ENCODE data around the gene GABRB2. TPM values are rescaled to one million over a fixed set of nuclear protein-coding genes. Genes with fewer than 3 reads are reported as not detected.

Gene GABRB2
- total RNA-seq, 1 experiment from 2014 or later: not detected

DNA sequence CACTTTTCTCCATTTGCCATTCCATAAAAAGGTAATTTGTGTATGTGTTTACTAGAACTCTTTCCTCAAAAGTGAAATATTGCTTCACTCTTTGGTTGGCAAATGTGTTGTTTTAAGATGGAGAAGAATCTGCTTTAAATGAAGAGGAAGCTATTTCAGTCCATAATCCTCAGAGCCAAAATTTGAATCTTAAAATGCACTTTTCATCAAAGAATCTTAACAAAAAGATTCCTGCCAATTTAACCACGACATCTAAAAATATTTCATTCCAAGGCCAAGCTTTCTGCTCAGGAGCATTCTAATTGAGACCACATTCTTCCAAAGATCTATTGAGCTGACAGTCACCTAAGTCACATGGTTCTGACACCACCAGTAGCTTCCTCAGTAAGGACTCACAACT, 7.5 kb downstream of the GABRB2 start:
- H3K4me1 ChIP-seq (ENCODE audit: control insufficient read depth, insufficient read depth, low read length): no peaks in the 10 kb centered on the region
- ChIA-PET POLR2A (no interaction called here), CTCF (no interaction called here)
- H3K36me3 ChIP-seq (ENCODE audit: control insufficient read depth, insufficient read depth, low read length): no peaks in the 10 kb centered on the region
- 0 out of 2 replicates have a peak, but pooled peaks cover 4% of the 10 kb centered on the region for H3K27me3 ChIP-seq (ENCODE audit: control insufficient read depth, insufficient read depth, low read length)
- H3K27ac ChIP-seq (ENCODE audit: low read length): no peak overlapping the region
- no peak overlapping the region for H3K4me3 ChIP-seq (ENCODE audit: low read depth in 2 of 2, low read length in 2 of 2)
- ATAC-seq: no peak
- no peak for DNase-seq (ENCODE audit: low read depth, low spot score)
- intact Hi-C loops (cut with micrococcal nuclease; ENCODE audit: unreplicated experiment): no loop called here
- H3K9me3 ChIP-seq (ENCODE audit: control insufficient read depth, insufficient read depth, low read depth, low read length): no peaks in the 10 kb centered on the region
- in situ Hi-C loops (cut with HindIII; ENCODE audit: low pct_unique_long_range_greater_than_20kb, low sequenced_read_pairs): no loop called here
- BruUV-seq (replicated peaks): no TSS peak
- TF ChIP-seq POLR2AphosphoS5 (IDR thresholded peaks at IDR 0.05; ENCODE audit: low read depth, low read length) (no peak), TCF7L2 (IDR thresholded peaks at IDR 0.05; ENCODE audit: low read depth, low read length) (no peak), SIN3A (IDR thresholded peaks at IDR 0.05; ENCODE audit: borderline replicate concordance, insufficient read depth, low read depth, low read length) (no peak)
- TF ChIP-seq, protein P1, sequence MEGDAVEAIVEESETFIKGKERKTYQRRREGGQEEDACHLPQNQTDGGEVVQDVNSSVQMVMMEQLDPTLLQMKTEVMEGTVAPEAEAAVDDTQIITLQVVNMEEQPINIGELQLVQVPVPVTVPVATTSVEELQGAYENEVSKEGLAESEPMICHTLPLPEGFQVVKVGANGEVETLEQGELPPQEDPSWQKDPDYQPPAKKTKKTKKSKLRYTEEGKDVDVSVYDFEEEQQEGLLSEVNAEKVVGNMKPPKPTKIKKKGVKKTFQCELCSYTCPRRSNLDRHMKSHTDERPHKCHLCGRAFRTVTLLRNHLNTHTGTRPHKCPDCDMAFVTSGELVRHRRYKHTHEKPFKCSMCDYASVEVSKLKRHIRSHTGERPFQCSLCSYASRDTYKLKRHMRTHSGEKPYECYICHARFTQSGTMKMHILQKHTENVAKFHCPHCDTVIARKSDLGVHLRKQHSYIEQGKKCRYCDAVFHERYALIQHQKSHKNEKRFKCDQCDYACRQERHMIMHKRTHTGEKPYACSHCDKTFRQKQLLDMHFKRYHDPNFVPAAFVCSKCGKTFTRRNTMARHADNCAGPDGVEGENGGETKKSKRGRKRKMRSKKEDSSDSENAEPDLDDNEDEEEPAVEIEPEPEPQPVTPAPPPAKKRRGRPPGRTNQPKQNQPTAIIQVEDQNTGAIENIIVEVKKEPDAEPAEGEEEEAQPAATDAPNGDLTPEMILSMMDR (IDR thresholded peaks at IDR 0.05): no peak
- TF ChIP-seq, protein P2, sequence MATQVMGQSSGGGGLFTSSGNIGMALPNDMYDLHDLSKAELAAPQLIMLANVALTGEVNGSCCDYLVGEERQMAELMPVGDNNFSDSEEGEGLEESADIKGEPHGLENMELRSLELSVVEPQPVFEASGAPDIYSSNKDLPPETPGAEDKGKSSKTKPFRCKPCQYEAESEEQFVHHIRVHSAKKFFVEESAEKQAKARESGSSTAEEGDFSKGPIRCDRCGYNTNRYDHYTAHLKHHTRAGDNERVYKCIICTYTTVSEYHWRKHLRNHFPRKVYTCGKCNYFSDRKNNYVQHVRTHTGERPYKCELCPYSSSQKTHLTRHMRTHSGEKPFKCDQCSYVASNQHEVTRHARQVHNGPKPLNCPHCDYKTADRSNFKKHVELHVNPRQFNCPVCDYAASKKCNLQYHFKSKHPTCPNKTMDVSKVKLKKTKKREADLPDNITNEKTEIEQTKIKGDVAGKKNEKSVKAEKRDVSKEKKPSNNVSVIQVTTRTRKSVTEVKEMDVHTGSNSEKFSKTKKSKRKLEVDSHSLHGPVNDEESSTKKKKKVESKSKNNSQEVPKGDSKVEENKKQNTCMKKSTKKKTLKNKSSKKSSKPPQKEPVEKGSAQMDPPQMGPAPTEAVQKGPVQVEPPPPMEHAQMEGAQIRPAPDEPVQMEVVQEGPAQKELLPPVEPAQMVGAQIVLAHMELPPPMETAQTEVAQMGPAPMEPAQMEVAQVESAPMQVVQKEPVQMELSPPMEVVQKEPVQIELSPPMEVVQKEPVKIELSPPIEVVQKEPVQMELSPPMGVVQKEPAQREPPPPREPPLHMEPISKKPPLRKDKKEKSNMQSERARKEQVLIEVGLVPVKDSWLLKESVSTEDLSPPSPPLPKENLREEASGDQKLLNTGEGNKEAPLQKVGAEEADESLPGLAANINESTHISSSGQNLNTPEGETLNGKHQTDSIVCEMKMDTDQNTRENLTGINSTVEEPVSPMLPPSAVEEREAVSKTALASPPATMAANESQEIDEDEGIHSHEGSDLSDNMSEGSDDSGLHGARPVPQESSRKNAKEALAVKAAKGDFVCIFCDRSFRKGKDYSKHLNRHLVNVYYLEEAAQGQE (IDR thresholded peaks at IDR 0.05; ENCODE audit: insufficient read depth in 1 of 2, low read depth in 2 of 2, low read length in 1 of 2): no peak

DNA sequence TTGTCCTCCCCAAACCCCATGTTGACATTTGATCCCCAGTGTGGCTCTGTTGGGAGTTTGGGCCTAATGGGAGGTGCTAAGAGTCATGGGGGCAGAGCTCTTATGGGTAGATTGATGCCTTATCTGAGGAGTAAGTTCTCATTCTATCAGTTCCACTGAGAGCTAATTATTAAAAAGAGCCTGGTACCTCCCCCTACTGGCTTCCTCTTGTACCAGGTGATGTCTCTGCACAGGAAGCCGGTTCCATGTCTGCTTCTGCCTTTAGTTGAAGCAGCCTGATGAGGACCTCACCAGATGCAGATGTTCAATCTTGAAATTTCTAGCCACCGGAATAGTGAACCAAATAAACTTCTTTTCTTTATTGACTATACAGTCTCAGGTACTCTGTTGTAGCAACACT, 10.8 kb downstream of the GABRB2 start:
- H3K27me3 ChIP-seq (ENCODE audit: control insufficient read depth, insufficient read depth, low read length): 0 out of 2 replicates have a peak, but pooled peaks cover 2% of the 10 kb centered on the region
- no peak overlapping the region for H3K27ac ChIP-seq (ENCODE audit: low read length)
- H3K4me1 ChIP-seq (ENCODE audit: control insufficient read depth, insufficient read depth, low read length): no peaks in the 10 kb centered on the region
- BruUV-seq (replicated peaks): no TSS peak
- no peaks in the 10 kb centered on the region for H3K9me3 ChIP-seq (ENCODE audit: control insufficient read depth, insufficient read depth, low read depth, low read length)
- ChIA-PET CTCF (no interaction called here), POLR2A (no interaction called here)
- no peak for DNase-seq (ENCODE audit: low read depth, low spot score)
- TF ChIP-seq, protein P1 (IDR thresholded peaks at IDR 0.05): peak; percentile 15; the same call in 1 of the 2 replicates
- TF ChIP-seq POLR2AphosphoS5 (IDR thresholded peaks at IDR 0.05; ENCODE audit: low read depth, low read length): no peak
- intact Hi-C loops (cut with micrococcal nuclease; ENCODE audit: unreplicated experiment): no loop called here
- in situ Hi-C loops (cut with HindIII; ENCODE audit: low pct_unique_long_range_greater_than_20kb, low sequenced_read_pairs): no loop called here
- H3K36me3 ChIP-seq (ENCODE audit: control insufficient read depth, insufficient read depth, low read length): no peaks in the 10 kb centered on the region
- ATAC-seq: no peak
- no peak overlapping the region for H3K4me3 ChIP-seq (ENCODE audit: low read depth in 2 of 2, low read length in 2 of 2)

All from Panc1 (cell line).